RPMI8226 (cell line): ENCODE results near the gene PRPH2.
A peak's percentile ranks its signal among the peaks of the same experiment; 100 is the strongest.
"Not testable (repeated sequence)": the region's sequence is repeated elsewhere in the genome, so short reads cannot be mapped to it uniquely, and the experiment has no call there.

Source experiments
- DNase-seq: peaks from one replicate; pipeline ENCODE4 v3.0.0-alpha.2; 2015

The PRPH2 gene

GRCh38 chr6:42696526-42697267 is 25.7 kb downstream of the PRPH2 start:
- DNase-seq, result no peak

GRCh38 chr6:42694586-42694985 is 27.8 kb downstream of the PRPH2 start:
- DNase-seq, result no peak

GRCh38 chr6:42693725-42694323 is 28.6 kb downstream of the PRPH2 start:
- no peak for DNase-seq

GRCh38 chr6:42692137-42692911 is 30.1 kb downstream of the PRPH2 start:
- no peak for DNase-seq

GRCh38 chr6:42690872-42691271 is 31.5 kb downstream of the PRPH2 start:
- DNase-seq, result no peak

GRCh38 chr6:42690151-42690702 is 32.2 kb downstream of the PRPH2 start:
- no peak for DNase-seq

- no peak for DNase-seq
These were observed 33.0 kb downstream of the PRPH2 start for GRCh38 chr6:42689371-42689770.

GRCh38 chr6:42688281-42688680 is 34.1 kb downstream of the PRPH2 start:
- no peak for DNase-seq

- DNase-seq, result no peak
These were observed 43.0 kb downstream of the PRPH2 start for GRCh38 chr6:42679358-42679757.

- no peak for DNase-seq
These were observed 47.6 kb downstream of the PRPH2 start for GRCh38 chr6:42674780-42675179.

GRCh38 chr6:42674368-42674767 is 48.0 kb downstream of the PRPH2 start:
- DNase-seq, result not testable (repeated sequence)

GRCh38 chr6:42664718-42665117 is 57.7 kb downstream of the PRPH2 start:
- no peak for DNase-seq

GRCh38 chr6:42661540-42662153 is 60.8 kb downstream of the PRPH2 start:
- peak; percentile 75 for DNase-seq

GRCh38 chr6:42659806-42660205 is 62.6 kb downstream of the PRPH2 start:
- DNase-seq, result no peak

- DNase-seq, result no peak
These were observed 68.5 kb downstream of the PRPH2 start for GRCh38 chr6:42653851-42654250.

- DNase-seq, result no peak
These were observed 70.2 kb downstream of the PRPH2 start for GRCh38 chr6:42652024-42652746.
